ENCODE results near the gene GMEB2.

The GMEB2 gene

DNA sequence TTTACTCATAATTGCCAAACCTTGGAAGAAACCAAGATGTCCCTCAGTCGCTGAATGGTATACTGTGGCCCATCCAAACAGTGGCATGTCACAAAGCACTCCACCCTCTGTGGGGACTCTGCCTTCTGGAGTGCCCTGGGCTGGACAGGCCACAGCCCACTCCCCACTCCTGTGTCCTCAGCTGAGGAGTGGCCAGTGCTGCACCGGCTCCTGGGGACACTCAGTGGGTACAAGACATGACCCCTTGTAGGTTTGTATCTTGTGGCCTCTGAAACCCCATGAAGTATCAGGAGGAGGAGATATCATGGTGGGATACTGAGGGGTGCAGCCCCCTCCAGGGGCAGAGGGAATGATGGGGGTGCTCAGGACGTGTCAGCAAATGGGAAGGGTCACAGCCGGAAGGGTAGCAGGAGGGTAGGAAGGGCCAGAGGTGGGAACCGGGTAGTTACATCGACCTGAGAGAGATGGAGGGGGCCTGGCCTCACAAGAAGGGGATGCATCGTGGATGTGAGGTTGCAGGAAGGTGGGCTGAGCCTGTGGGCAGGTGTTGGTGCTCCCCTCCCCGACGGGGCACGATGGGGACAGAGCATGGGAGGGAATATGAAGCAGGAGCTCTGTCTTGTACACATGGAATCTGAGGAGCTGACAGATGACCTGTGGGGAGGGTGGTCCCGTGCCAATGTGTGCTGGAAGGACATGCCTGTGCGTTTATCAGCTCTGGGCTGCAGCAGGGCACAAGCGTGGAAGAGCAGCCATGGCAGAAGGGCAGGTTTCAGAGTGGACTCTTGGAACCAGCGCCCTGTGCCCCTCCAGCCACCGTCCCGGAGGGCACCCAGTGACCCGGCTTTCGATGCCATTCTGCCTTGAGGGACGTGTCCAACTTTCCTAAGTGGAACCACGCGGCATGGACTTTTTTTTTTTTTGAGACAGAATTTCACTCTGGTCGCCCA is 41.0 kb downstream of the GMEB2 start:
- DNase-seq = no peak
- Histone ChIP-seq H3K4me3 (ENCODE audit: low read depth, low read length) (no peak overlapping the region), H3K27me3 (replicated peaks) (no peaks in the 10 kb centered on the region), H3K27ac (no peak overlapping the region), H3K36me3 (replicated peaks) (no peaks in the 10 kb centered on the region)
- in situ Hi-C loops (cut with HindIII; ENCODE audit: low pct_ligation_motif_present, low sequenced_read_pairs) = loop anchor here (25.0 kb wide), 2 partner anchors 101 to 301 kb away; partner anchors contain the start of genes DNAJC5 and TNFRSF6B
- TF ChIP-seq, protein P1, sequence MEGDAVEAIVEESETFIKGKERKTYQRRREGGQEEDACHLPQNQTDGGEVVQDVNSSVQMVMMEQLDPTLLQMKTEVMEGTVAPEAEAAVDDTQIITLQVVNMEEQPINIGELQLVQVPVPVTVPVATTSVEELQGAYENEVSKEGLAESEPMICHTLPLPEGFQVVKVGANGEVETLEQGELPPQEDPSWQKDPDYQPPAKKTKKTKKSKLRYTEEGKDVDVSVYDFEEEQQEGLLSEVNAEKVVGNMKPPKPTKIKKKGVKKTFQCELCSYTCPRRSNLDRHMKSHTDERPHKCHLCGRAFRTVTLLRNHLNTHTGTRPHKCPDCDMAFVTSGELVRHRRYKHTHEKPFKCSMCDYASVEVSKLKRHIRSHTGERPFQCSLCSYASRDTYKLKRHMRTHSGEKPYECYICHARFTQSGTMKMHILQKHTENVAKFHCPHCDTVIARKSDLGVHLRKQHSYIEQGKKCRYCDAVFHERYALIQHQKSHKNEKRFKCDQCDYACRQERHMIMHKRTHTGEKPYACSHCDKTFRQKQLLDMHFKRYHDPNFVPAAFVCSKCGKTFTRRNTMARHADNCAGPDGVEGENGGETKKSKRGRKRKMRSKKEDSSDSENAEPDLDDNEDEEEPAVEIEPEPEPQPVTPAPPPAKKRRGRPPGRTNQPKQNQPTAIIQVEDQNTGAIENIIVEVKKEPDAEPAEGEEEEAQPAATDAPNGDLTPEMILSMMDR (IDR thresholded peaks at IDR 0.05; ENCODE audit: low read depth, low read length, missing control alignments) = no peak

DNA sequence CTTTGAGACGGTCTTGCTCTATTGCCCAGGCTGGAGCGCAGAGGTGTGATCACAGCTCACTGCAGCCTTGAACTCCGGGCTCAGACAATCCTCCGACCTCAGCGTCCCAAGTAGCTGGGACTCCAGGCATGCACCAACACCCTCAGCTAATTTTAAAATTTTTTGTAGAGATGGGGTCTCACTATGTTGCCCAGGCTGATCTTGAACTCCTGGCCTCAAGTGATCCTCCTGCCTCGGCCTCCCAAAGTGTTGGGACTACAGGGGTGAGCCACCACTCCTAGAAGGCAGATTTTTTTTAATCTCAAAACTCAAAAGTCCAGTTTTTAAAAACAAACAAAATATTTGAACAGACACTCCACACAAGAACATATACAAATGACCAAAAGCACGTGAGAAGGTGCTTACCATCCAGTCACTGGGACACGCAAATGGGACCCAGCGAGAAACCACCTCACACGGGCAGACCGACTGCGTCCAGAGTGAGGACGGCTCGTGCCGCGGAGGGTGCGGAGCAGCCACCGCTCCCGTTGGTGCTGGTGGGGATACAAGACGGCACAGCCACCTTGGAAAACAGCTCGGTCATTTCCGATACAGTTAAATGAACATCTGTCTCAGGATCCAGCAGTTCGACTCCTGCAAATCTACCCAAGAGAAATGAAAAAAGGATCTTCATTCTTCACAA is 44.4 kb downstream of the GMEB2 start:
- Histone ChIP-seq H3K4me3 (ENCODE audit: low read depth, low read length) (peak overlapping the region; percentile 29), H3K27me3 (replicated peaks) (no peaks in the 10 kb centered on the region), H3K36me3 (replicated peaks) (no peaks in the 10 kb centered on the region), H3K27ac (no peak overlapping the region)
- in situ Hi-C loops (cut with HindIII; ENCODE audit: low pct_ligation_motif_present, low sequenced_read_pairs) = loop anchor here (25.0 kb wide), 2 partner anchors 105 to 305 kb away; partner anchors contain the start of genes DNAJC5 and TNFRSF6B
- TF ChIP-seq, protein P1 (IDR thresholded peaks at IDR 0.05; ENCODE audit: low read depth, low read length, missing control alignments) = no peak
- DNase-seq = no peak

DNA sequence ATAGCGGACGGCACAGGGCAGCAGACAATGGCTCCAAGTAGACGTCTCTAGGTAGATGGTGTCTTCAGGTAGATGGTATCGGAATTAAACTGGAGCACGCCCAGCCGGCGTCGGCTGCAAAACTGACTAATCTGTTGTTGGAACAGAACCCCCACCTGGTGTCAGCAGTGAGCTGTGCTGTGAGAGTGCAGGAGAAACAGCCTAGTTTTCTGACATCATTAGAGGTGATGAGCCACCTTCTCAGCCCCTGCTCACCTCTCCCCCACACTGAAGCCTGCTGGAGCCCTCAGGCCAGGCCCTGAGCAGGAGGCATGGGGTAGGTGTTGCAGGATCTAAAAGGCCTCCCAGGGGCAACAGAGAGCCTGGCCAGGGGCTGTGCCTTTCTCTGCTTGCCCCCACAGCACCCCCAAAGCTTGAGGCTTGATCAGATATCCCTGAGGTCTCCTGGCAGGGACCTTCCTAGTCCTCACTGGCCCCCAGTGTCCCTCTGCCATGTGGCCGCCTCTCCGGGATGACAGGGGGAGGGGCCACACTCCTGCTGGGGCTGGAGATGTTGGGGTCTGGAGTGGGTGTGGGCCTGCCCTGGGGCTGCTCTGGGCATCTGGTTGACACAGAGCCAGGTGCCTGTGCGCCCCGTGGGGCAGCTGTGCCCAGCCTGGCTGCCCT is 46.0 kb downstream of the GMEB2 start:
- Histone ChIP-seq H3K27me3 (replicated peaks) (no peaks in the 10 kb centered on the region), H3K27ac (no peak overlapping the region), H3K36me3 (replicated peaks) (no peaks in the 10 kb centered on the region), H3K4me3 (ENCODE audit: low read depth, low read length) (no peak overlapping the region)
- peak; percentile 31 for DNase-seq
- in situ Hi-C loops (cut with HindIII; ENCODE audit: low pct_ligation_motif_present, low sequenced_read_pairs) = loop anchor here (25.0 kb wide), 2 partner anchors 106 to 306 kb away; partner anchors contain the start of genes DNAJC5 and TNFRSF6B
- TF ChIP-seq, protein P1 (IDR thresholded peaks at IDR 0.05; ENCODE audit: low read depth, low read length, missing control alignments) = peak; percentile 73

DNA sequence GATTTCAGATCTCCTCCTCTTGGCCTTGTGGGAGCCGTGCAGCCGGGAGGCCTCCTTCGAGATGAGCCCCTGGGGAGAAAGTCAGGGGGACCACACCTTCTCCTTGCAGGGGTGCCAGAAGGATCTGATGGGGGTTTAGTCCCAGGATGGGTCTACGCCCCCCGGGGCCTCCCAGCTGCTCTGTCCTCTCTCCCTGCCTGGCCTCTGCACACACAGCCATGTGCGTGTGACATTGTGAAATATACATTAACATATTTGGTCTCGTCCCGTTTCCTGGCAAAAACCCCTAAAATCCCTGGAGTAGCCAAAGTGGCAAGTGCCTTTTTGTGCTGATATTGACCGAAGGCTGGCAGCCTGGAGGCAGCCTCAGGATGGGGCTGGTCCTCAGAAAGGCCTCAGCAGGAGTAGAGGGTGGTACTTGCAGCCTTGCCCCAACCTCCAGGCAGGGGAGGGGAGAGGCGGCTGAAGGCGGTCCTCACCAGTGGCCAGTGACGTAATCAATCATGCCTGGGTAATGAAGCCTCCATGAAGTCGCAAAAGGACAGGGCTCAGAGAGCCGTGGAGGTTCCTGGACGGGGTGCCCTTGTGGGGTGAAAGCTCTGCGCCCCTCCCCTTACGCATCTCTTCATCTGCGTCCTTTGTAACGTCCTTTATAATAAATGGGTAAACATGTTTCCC is 47.7 kb downstream of the GMEB2 start:
- in situ Hi-C loops (cut with HindIII; ENCODE audit: low pct_ligation_motif_present, low sequenced_read_pairs) = loop anchor here (25.0 kb wide), 2 partner anchors 108 to 308 kb away; partner anchors contain the start of genes DNAJC5 and TNFRSF6B
- no peak overlapping the region for H3K27ac ChIP-seq
- no peak for DNase-seq
- no peak overlapping the region for H3K4me3 ChIP-seq (ENCODE audit: low read depth, low read length)
- no peaks in the 10 kb centered on the region for H3K27me3 ChIP-seq (replicated peaks)
- TF ChIP-seq, protein P1 (IDR thresholded peaks at IDR 0.05; ENCODE audit: low read depth, low read length, missing control alignments) = no peak
- no peaks in the 10 kb centered on the region for H3K36me3 ChIP-seq (replicated peaks)
